OCI-LY3 (cell line): ENCODE measurements around the gene UPK2.

ENCODE experiments used
- EZH2phosphoT487 ChIP-seq: fragments of 200-600 bp; shearing (Covaris generic); IDR thresholded peaks from 2 replicates; pipeline ENCODE4 v1.6.1; 2018; ENCODE audit warnings: antibody characterized with exemption, mixed run types, low read depth
- TF ChIP-seq, protein P1 (sequence below): fragments of 200-600, 300-600 bp; sonication (generic); IDR thresholded peaks from 2 replicates; pipeline ENCODE4 v1.5.1; 2014; ENCODE audit warnings: antibody characterized with exemption, low read length, low read depth

DNA sequence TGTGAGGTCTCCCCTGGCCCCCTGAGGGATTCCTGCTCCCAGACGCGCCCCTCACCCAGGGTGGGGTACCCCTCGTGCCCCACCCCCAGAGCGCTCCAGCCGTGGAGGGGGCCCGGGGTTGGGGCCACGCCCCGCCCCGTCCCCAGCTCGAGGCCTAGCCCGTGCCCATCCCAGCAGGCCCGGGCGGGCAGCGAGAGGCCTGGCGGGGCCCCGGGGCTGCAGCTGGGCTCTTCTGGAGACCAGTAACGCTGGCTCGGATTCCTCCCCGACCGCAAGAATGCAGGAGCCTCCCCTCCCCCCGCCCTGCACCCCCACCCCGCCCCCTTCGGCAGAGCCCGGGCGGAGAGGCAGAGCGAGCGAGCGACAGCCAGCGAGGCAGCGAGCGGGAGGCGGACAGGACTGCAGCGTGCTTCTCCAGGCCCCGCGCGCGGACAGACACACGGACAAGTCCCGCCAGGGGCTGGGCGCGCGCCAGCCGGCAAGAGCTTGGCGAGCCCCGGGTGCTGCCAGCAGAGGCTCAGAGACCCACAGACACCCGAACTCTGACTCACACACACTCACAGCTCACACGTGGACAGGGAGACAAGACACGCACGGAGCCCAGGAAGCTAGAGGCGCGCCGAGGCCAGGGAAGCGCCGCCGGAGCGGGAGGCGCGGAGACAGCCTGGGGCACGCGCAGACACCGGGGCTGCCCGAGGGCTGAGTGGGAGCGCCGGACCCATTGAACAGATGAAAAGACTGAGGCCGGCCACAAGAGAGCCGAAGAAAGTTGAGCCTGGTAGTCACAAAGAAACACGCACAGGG is 45.6 kb upstream of the UPK2 start:
- TF ChIP-seq, protein P1, sequence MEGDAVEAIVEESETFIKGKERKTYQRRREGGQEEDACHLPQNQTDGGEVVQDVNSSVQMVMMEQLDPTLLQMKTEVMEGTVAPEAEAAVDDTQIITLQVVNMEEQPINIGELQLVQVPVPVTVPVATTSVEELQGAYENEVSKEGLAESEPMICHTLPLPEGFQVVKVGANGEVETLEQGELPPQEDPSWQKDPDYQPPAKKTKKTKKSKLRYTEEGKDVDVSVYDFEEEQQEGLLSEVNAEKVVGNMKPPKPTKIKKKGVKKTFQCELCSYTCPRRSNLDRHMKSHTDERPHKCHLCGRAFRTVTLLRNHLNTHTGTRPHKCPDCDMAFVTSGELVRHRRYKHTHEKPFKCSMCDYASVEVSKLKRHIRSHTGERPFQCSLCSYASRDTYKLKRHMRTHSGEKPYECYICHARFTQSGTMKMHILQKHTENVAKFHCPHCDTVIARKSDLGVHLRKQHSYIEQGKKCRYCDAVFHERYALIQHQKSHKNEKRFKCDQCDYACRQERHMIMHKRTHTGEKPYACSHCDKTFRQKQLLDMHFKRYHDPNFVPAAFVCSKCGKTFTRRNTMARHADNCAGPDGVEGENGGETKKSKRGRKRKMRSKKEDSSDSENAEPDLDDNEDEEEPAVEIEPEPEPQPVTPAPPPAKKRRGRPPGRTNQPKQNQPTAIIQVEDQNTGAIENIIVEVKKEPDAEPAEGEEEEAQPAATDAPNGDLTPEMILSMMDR = no peak
- no peak for TF ChIP-seq EZH2phosphoT487
